NCI-H774 (cell line): Measurements from ENCODE around the gene KAZN.

Experiments used
- DNase-seq: peaks from one replicate; lab custom pipeline; 2025; lab: John Stamatoyannopoulos, UW

KAZN gene

GRCh38 chr1:14677292-14677971 lies 78.9 kb downstream of the KAZN start:
- DNase-seq = no peak

DNA sequence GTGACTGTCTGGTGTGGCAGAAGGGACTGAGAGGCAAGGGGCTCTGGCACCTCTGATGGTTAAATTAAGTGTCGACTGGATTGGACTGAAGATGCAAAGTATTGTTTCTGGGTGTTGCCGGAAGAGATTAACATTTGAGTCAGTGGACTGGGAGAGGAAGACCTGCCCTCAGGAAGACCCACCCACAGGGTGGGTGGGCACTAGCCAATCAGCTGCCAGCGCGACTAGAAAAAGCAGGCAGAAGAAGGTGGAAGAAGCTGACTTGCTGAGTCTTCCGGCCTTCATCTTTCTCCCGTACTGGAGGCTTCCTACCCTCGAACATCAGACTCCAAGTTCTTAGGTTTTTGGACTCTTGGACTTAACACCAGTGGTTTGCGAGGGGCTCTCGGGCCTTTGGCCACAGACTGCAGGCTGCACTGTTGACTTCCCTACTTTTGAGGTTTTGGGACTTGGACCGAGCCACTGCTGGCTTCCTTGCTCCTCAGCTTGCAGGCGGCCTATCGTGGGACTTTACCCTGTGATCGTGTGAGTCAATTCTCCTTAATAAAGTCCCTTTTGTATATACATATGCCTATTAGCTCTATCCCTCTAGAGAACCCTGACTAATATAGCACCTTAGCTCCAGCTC lies 79.6 kb downstream of the KAZN start:
- DNase-seq = no peak

GRCh38 chr1:14679027-14679688 lies 80.7 kb downstream of the KAZN start:
- DNase-seq = no peak

- DNase-seq = no peak
These were observed 82.7 kb downstream of the KAZN start for GRCh38 chr1:14681182-14681581.

DNA sequence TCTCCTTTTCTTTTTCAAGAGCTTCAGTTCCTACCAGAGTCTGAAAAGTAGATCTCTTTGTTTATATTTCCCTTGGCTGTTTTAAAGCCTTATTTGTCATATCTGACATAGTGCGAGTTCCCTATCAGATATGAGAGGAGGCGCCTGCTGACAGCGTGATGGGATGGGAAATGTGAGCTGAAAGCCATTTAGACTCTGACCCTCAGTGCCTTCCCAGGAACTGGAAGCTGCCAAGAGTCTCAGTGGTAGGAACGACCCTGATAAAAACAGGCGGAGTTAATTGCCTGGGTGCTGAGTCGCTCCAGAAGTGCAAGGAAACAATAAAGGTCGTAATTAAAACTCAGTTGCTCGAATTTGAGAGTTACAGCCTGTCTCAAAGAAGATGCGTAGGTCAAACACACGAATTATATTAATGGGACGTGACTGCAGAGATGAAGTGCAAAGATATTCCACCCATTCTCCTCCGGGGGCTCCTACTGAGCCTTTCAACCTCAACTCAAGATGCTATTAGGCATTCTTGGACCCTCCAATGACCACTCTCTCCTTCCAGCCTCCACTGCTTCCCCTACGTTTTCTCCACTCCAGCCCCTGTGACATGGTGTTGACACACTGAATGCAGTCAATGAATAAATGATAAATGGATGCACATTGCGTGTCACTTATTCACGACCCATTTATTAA lies 84.6 kb downstream of the KAZN start:
- no peak for DNase-seq

DNA sequence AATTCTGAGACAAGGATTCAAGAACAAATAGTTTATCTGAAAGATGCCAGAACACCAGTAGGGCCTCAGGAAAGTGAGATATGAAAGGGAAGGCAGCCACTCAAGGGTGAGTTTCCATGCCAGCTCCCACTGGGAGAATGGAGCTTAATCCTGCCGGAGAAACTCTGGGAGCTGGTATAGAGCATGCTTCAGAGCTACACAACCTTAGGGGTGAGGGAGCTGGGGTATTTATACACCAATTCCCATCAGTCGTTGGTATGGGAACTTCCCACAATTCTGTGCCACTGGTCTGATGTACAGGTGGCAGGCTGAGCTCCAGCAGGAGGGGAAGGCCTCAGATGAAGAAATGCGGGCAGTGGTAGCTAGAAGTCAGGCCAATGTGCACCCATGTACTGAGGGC lies 86.6 kb downstream of the KAZN start:
- DNase-seq = no peak

DNA sequence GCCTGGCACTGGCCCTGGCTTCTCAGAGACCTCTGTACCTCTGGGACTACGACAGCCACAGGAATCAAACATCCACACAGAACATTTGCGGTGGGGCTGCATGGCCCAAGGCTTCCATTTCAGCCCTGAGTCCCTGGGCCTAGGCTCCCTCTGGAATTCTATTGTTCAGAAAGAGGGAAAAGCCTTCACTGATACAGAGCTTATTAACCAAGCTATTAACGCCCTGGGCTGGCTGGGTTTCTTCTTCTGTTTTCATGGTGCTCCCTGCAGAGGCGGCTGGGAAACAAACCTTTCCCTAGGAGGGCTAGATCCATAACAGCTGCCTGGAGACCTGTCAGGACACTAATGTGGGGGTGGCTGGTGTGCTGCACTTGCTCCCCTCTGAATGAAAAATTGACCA lies 88.2 kb downstream of the KAZN start:
- DNase-seq = no peak

- DNase-seq = no peak
These were observed 88.7 kb downstream of the KAZN start for GRCh38 chr1:14687147-14687546.

GRCh38 chr1:14689996-14690615 lies 91.6 kb downstream of the KAZN start:
- DNase-seq = no peak

- DNase-seq = no peak
These were observed 95.5 kb downstream of the KAZN start for GRCh38 chr1:14693949-14694348.

DNA sequence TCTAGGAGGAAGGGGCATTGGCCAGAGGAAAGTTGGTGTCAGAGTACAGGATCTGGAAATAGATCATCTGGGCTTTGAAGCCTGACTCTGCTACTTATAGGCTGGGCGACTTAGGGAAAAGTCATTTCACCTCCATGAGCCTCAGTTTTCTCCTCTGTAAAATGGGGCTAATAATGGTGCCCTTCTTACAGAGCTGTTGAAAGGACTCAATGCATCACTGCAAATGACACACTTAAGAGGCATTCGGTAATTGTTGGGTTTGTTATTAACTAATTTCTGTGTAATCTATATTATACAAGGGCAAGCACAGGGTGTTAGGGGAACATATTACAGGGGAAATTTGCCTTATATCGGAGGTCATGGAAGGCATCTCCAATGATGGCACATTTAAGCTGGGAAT lies 96.1 kb downstream of the KAZN start:
- DNase-seq = no peak

- no peak for DNase-seq
These were observed 98.3 kb downstream of the KAZN start for GRCh38 chr1:14696761-14697160.

DNA sequence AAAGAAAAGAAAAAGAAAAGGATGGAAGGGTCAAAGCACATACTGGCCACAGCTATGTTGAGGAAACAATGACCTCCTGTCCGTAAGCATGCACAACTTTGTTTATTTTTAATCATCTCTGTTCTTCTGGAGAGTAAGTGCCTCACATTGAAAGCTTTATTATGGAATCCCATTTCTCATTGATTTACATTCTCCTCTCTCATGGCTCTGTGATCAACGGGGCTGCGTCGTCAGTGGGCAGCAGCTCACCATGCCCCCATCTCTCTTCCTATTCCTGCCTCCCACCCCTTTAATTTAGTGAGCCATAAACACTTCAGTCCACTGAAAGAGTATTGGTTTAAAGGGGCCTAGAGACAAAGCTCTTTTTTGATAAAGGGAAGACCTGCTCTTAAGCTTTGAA lies 98.9 kb downstream of the KAZN start:
- no peak for DNase-seq

- no peak for DNase-seq
These were observed 99.8 kb downstream of the KAZN start for GRCh38 chr1:14698314-14698713.

GRCh38 chr1:14699620-14700019 lies 101.1 kb downstream of the KAZN start:
- DNase-seq = no peak

DNA sequence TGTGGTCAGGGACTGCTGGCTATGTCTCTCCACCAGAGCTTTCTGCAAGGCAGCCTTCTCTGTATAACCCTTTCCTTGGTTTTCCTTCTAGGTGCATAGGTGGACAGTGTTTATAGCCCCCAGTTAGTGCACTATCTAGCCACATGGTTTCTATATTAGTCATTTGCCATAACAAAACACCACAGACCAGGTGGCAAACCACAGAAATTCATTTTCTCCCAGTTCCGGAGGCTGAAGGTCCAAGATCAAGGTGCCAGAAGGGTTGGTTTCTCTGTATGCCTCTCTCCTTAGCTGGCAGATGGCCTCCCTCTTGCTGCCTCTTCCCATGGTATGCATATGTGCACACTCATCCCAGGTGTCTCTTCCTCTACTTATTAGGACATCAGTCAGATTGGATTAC lies 106.4 kb downstream of the KAZN start:
- no peak for DNase-seq

DNA sequence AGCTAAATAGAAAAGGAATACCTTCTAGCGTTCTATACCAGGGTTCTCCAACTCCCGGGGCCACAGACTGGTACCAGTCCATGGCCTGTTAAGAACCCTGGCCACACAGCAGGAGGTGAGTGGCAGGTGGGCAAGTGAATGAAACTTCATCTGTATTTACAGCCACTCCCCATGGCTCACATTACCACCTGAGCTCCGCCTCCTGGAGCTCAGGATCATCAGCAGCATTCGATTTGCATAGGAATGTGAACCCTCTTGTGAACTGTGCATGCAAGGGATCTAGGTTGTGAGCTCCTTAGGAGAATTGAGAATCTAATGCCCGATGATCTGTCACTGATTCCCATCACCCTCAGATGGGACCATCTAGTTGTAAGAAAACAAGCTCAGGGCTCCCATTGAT lies 107.3 kb downstream of the KAZN start:
- no peak for DNase-seq

DNA sequence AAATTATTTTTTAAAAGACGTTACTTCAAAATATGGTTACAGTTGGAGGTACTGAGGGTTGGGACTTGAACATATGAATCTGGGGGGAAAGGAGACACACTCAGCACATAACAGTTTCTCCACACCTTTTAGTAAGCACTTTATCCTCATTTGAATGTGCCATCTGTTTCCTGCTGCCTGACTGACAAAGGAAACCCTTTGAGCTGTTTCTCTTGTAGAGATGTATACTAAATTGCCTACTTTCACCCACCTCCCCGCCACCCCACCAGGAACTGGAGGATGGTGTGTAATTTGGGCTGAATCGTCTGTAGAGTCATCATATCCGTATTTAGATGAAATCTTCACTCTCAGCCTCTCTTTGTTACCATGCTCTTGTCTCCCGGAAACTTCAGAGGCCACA lies 108.1 kb downstream of the KAZN start:
- no peak for DNase-seq

- DNase-seq = no peak
These were observed 109.3 kb downstream of the KAZN start for GRCh38 chr1:14707531-14708445.

DNA sequence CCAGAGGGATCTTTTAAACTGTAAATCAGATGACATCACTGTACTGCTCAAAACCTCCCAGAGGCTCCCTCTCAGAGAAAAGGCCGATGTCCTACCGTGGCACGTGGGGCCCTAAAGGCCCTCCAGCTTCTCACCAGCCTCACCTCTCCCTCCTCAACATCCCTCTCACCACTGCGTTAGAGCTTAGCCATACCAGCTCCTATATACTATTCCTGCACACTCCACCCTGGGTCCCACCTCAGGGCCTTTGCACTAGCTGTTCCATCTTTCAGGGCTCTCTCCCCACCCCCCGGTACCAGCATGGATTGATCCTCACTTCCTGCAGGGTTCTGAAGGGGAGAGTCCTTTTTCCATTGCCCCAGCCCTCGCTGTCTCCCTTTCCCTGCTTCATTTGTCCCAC lies 111.8 kb downstream of the KAZN start:
- DNase-seq = no peak

GRCh38 chr1:14712136-14712535 lies 113.7 kb downstream of the KAZN start:
- DNase-seq = no peak
